GM18858 (cell line): ENCODE measurements around the gene KLHDC4.
"Not testable (repeated sequence)": the region's sequence is repeated elsewhere in the genome, so short reads cannot be mapped to it uniquely, and the experiment has no call there.

Source experiments
- ATAC-seq: cut with Tn5 transposase; IDR thresholded peaks from one replicate; pipeline ENCODE4 v1.9.1; 2021; ENCODE audit not compliant: unreplicated experiment

Gene KLHDC4

GRCh38 chr16:87765776-87766484 is at the start of gene KLHDC4:
TSS of gene KLHDC4 (minus strand) at chr16:87765986. CDS start at chr16:87765890, 96 bp downstream.
- ATAC-seq = peak; percentile 60

GRCh38 chr16:87815567-87815966 is 49.8 kb upstream of the KLHDC4 start:
- no peak for ATAC-seq

- ATAC-seq = no peak
These were observed 46.4 kb upstream of the KLHDC4 start for GRCh38 chr16:87812200-87812656.

- not testable (repeated sequence) for ATAC-seq
These were observed 45.7 kb upstream of the KLHDC4 start for GRCh38 chr16:87811454-87811853.

- ATAC-seq = peak; percentile 46
These were observed 43.5 kb upstream of the KLHDC4 start for GRCh38 chr16:87809150-87809902.

- no peak for ATAC-seq
These were observed 42.3 kb upstream of the KLHDC4 start for GRCh38 chr16:87808108-87808507.

GRCh38 chr16:87806641-87807546 is 41.1 kb upstream of the KLHDC4 start:
- no peak for ATAC-seq

GRCh38 chr16:87806261-87806640 is 40.5 kb upstream of the KLHDC4 start:
- ATAC-seq = no peak

- ATAC-seq = no peak
These were observed 37.6 kb upstream of the KLHDC4 start for GRCh38 chr16:87803385-87803784.

- ATAC-seq = no peak
These were observed 36.9 kb upstream of the KLHDC4 start for GRCh38 chr16:87802670-87803069.

GRCh38 chr16:87801679-87802259 is 36.0 kb upstream of the KLHDC4 start:
- ATAC-seq = no peak

- ATAC-seq = no peak
These were observed 34.7 kb upstream of the KLHDC4 start for GRCh38 chr16:87800497-87800896.

- ATAC-seq = no peak
These were observed 29.6 kb upstream of the KLHDC4 start for GRCh38 chr16:87795336-87795735.

- no peak for ATAC-seq
These were observed 28.8 kb upstream of the KLHDC4 start for GRCh38 chr16:87794485-87795078.

GRCh38 chr16:87792205-87792565 is 26.4 kb upstream of the KLHDC4 start:
- no peak for ATAC-seq

- ATAC-seq = no peak
These were observed 25.8 kb upstream of the KLHDC4 start for GRCh38 chr16:87791295-87792204.

GRCh38 chr16:87790292-87791100 is 24.7 kb upstream of the KLHDC4 start:
- no peak for ATAC-seq

- no peak for ATAC-seq
These were observed 23.9 kb upstream of the KLHDC4 start for GRCh38 chr16:87789437-87790291.
